SK-N-SH (cell line): ENCODE measurements around the gene MRRF. TPM values are rescaled to one million over a fixed set of nuclear protein-coding genes. Genes with fewer than 3 reads are reported as not detected.

ENCODE experiments used
- CTCF ChIA-PET: fragments of 300-600, 350-600 bp; formaldehyde crosslinking; extraction: SDS; loops from one replicate; lab custom pipeline; 2021; lab: Yijun Ruan, JAX
- POLR2A ChIA-PET: fragments of 350-600 bp; sonication (Branson Sonifier 250); formaldehyde crosslinking; extraction: SDS; loops from one replicate; lab custom pipeline; 2020; ENCODE audit warnings: antibody characterized with exemption, inconsistent platforms; lab: Yijun Ruan, JAX
- DNase-seq: peaks from one replicate; pipeline ENCODE4 v3.0.0; 2012
- H2AFZ ChIP-seq: fragments of 200-600 bp; sonication (generic); 2 replicates; pipeline ENCODE4 v1.8.1; 2016; ENCODE audit warnings: antibody characterized with exemption, mild to moderate bottlenecking, low read depth
- H3F3A ChIP-seq: fragments of 200-600 bp; sonication (generic); replicated peaks from 2 replicates; pipeline ENCODE3; 2016; ENCODE audit warnings: antibody characterized with exemption, mild to moderate bottlenecking; ENCODE audit not compliant: insufficient read depth
- H3K27ac ChIP-seq, 2 experiments: fragments of 200-500 bp in 1 of 2; fragments of 200-600 bp in 1 of 2; sonication (Bioruptor generic) in 1 of 2; sonication (generic), shearing (Covaris generic) in 1 of 2; 2 replicates each; pipeline versions ENCODE4 v1.5.1 to v1.6.1; 2014 to 2016; ENCODE audit warnings: low read depth in 2 of 2, inconsistent platforms in 1 of 2, low read length in 1 of 2, mild to moderate bottlenecking in 1 of 2, mixed read lengths in 1 of 2
- H3K27me3 ChIP-seq: fragments of 200-600 bp; sonication (generic), shearing (Covaris generic); 2 replicates; pipeline ENCODE4 v1.6.1; 2016; ENCODE audit warnings: mixed run types; ENCODE audit not compliant: insufficient read depth
- H3K36me3 ChIP-seq, 2 experiments: fragments of 200-500 bp in 1 of 2; fragments of 200-600 bp in 1 of 2; sonication (Bioruptor generic) in 1 of 2; sonication (generic) in 1 of 2; replicated peaks in 1 of 2; 2 replicates each; pipeline versions ENCODE3 to v1.5.1; 2014 to 2016; ENCODE audit warnings: low read length in 1 of 2, mild to moderate bottlenecking in 1 of 2; ENCODE audit not compliant: insufficient read depth in 2 of 2, control insufficient read depth in 1 of 2
- H3K4me1 ChIP-seq, 2 experiments: fragments of 200-500 bp in 1 of 2; fragments of 200-600 bp in 1 of 2; sonication (Bioruptor generic) in 1 of 2; sonication (generic), shearing (Covaris generic) in 1 of 2; 2 replicates each; pipeline versions ENCODE4 v1.5.1 to v1.6.1; 2014 to 2016; ENCODE audit warnings: low read depth in 1 of 2, low read length in 1 of 2, mixed run types in 1 of 2; ENCODE audit not compliant: insufficient read depth in 2 of 2, control insufficient read depth in 1 of 2
- H3K4me2 ChIP-seq: fragments of 200-600 bp; sonication (generic), shearing (Covaris generic); 2 replicates; pipeline ENCODE4 v1.6.1; 2017; ENCODE audit warnings: mixed run types
- H3K4me3 ChIP-seq, 2 experiments: fragments of 200-500 bp in 1 of 2; fragments of 200-600 bp in 1 of 2; sonication (Bioruptor generic) in 1 of 2; sonication (generic), shearing (Covaris generic) in 1 of 2; 2 replicates each; pipeline versions ENCODE4 v1.5.1 to v1.8.1; 2014 to 2016; ENCODE audit warnings: low read depth in 2 of 2, inconsistent platforms in 1 of 2, low read length in 1 of 2, mild to moderate bottlenecking in 1 of 2, mixed read lengths in 1 of 2, moderate library complexity in 1 of 2
- H3K79me2 ChIP-seq: fragments of 200-600 bp; sonication (generic); 2 replicates; pipeline ENCODE4 v1.8.1; 2017; ENCODE audit warnings: mild to moderate bottlenecking; ENCODE audit not compliant: insufficient read depth
- H3K9ac ChIP-seq: fragments of 200-600 bp; sonication (generic); 2 replicates; pipeline ENCODE4 v1.6.1; 2017; ENCODE audit warnings: mixed run types
- H3K9me2 ChIP-seq: fragments of 200-600 bp; sonication (generic); 2 replicates; pipeline ENCODE4 v1.6.1; 2017; ENCODE audit warnings: mixed run types
- H3K9me3 ChIP-seq: fragments of 200-600 bp; sonication (generic); 2 replicates; pipeline ENCODE4 v1.6.1; 2017; ENCODE audit warnings: mixed run types, mild to moderate bottlenecking, moderate library complexity
- H4K20me1 ChIP-seq: fragments of 200-600 bp; sonication (generic); 2 replicates; pipeline ENCODE4 v1.6.1; 2017; ENCODE audit warnings: mild to moderate bottlenecking, mixed run types; ENCODE audit not compliant: insufficient read depth
- MEF2A ChIP-seq: IDR thresholded peaks from 2 replicates; pipeline ENCODE4 v1.4.0; 2012; ENCODE audit warnings: low read depth, borderline replicate concordance
- MXI1 ChIP-seq: IDR thresholded peaks from 2 replicates; pipeline ENCODE4 v1.6.1; 2012; ENCODE audit warnings: mild to moderate bottlenecking, low read depth, low read length, improper control_type of control experiment
- NFIC ChIP-seq: IDR thresholded peaks from 2 replicates; pipeline ENCODE4 v1.4.0; 2012; ENCODE audit warnings: borderline replicate concordance
- NRF1 ChIP-seq: IDR thresholded peaks from 2 replicates; pipeline ENCODE4 v1.6.1; 2012; ENCODE audit warnings: low read depth, mild to moderate bottlenecking, low read length
- POLR2AphosphoS5 ChIP-seq: IDR thresholded peaks from 2 replicates; pipeline ENCODE4 v1.6.1; 2012; ENCODE audit warnings: low read depth, low read length
- RAD21 ChIP-seq: IDR thresholded peaks from 2 replicates; pipeline ENCODE4 v1.6.1; 2012; ENCODE audit warnings: mild to moderate bottlenecking, low read length
- RFX5 ChIP-seq: IDR thresholded peaks from 2 replicates; pipeline ENCODE4 v1.6.1; 2012; ENCODE audit warnings: mild to moderate bottlenecking, improper control_type of control experiment, low read length
- RXRA ChIP-seq: IDR thresholded peaks from 2 replicates; pipeline ENCODE4 v1.4.0; 2012; ENCODE audit warnings: low read depth, mild to moderate bottlenecking, borderline replicate concordance
- SIN3A ChIP-seq: IDR thresholded peaks from 2 replicates; pipeline ENCODE4 v1.6.1; 2012; ENCODE audit warnings: low read depth, mild to moderate bottlenecking, low read length, moderate library complexity, borderline replicate concordance
- SMC3 ChIP-seq: IDR thresholded peaks from 2 replicates; pipeline ENCODE4 v1.6.1; 2012; ENCODE audit warnings: low read depth, low read length, improper control_type of control experiment
- YY1 ChIP-seq: IDR thresholded peaks from 2 replicates; pipeline ENCODE4 v1.4.0; 2012; ENCODE audit warnings: low read depth, mild to moderate bottlenecking
- WGBS: methylation state at CpG from one replicate; pipeline ENCODE4 v1.1.6; 2017; ENCODE audit warnings: low lambda C conversion rate; 5-methylcytosine and 5-hydroxymethylcytosine counted together
- polyA plus RNA-seq, 3 experiments: library from polyadenylated mRNA; depleted of rRNA; stranded (reverse); fragments of >200 nt; gene quantifications; 2 replicates each; pipeline ENCODE4 v1.2.3, GENCODE V29; 2012
- TF ChIP-seq, protein P1 (sequence below): fragments of 200-600 bp; sonication (generic); IDR thresholded peaks from 2 replicates; pipeline ENCODE4 v1.6.1; 2017; ENCODE audit warnings: antibody characterized with exemption, mild to moderate bottlenecking, moderate library complexity
- TF ChIP-seq, protein P2 (sequence below): IDR thresholded peaks from 2 replicates; pipeline ENCODE4; 2012
- TF ChIP-seq, protein P3 (sequence below): IDR thresholded peaks from 2 replicates; pipeline ENCODE4 v1.4.0; 2012; ENCODE audit warnings: low read depth, borderline replicate concordance

The MRRF gene
- polyA plus RNA-seq, 1 of the 3 experiments (the other 2 are of a cell fraction): 35.1 TPM

DNA sequence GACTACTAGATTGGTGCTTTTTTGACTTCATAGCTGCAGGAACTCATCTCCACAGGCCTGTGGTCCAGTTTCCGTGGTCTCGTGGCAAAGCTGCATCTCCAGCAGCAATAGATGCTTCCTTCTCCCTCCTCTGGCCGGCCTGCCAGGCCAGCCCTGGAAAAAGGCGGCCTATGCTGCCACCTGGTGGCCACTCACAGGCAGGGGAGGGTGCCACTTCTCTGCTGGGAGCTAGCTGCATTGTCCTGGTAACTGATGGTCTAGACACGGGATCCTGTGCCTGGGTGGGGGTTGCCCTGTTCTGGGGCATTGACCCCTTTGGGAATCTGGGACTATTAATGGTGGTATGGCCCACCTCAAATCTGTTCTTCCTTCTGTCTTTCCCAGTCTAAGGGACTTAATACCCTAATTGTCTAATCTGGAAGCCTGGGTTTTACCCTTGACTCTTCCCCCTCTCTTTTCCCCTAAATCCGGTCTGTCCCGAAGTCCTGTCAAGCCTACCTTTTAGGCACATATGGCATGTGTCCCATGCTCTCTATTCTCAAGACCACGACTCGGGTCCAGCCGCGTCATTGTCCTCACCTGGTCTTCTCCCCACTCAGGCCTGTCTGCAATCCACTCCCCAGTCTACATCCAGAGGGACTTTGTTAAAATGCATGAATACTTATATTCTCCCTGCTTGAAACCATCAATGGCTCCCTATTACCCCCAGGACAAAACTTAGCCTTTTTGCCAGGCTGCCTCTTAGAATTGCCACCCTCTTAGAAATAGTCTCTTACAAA is 86.1 kb downstream of the MRRF start:
- ChIA-PET POLR2A (interaction anchor here (1.3 kb wide), 1 partner anchor 226 kb away, joined by 8 read pairs; no protein-coding TSS in a partner anchor), CTCF (interaction anchor here (0.6 to 21.3 kb wide), 71 partner anchors 8 to 998 kb away, joined by 3 to 528 read pairs (median 5); partner anchors contain the start of genes MORN5, MRRF, NDUFA8 and RBM18)
- H3K4me2 ChIP-seq: no peak overlapping the region
- no peaks in the 10 kb centered on the region for H4K20me1 ChIP-seq
- H3K9ac ChIP-seq: no peak overlapping the region
- no peaks in the 10 kb centered on the region for H3K9me2 ChIP-seq
- no peaks in the 10 kb centered on the region for H3K9me3 ChIP-seq
- H3K79me2 ChIP-seq: no peaks in the 10 kb centered on the region
- H3K27me3 ChIP-seq: no peaks in the 10 kb centered on the region
- no peaks in the 10 kb centered on the region for H3K36me3 ChIP-seq
- DNase-seq: peak; percentile 89
- TF ChIP-seq RAD21 (peak; percentile 99), SMC3 (peak; percentile 100), NFIC (no peak)
- TF ChIP-seq, protein P1, sequence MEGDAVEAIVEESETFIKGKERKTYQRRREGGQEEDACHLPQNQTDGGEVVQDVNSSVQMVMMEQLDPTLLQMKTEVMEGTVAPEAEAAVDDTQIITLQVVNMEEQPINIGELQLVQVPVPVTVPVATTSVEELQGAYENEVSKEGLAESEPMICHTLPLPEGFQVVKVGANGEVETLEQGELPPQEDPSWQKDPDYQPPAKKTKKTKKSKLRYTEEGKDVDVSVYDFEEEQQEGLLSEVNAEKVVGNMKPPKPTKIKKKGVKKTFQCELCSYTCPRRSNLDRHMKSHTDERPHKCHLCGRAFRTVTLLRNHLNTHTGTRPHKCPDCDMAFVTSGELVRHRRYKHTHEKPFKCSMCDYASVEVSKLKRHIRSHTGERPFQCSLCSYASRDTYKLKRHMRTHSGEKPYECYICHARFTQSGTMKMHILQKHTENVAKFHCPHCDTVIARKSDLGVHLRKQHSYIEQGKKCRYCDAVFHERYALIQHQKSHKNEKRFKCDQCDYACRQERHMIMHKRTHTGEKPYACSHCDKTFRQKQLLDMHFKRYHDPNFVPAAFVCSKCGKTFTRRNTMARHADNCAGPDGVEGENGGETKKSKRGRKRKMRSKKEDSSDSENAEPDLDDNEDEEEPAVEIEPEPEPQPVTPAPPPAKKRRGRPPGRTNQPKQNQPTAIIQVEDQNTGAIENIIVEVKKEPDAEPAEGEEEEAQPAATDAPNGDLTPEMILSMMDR: peak; percentile 91
- no peak overlapping the region for H3K27ac ChIP-seq
- H3F3A ChIP-seq: no peaks in the 10 kb centered on the region
- peak overlapping the region in 1 of 2 experiments; percentile 31; a peak in 1 of 4 replicates for H3K4me3 ChIP-seq
- peaks cover 0 to 6% of the 10 kb centered on the region in 2 experiments; a peak in 1 of 4 replicates for H3K4me1 ChIP-seq
- no peak overlapping the region for H2AFZ ChIP-seq
- 49% methylated on average over 7 of the region's 11 CpGs for WGBS

DNA sequence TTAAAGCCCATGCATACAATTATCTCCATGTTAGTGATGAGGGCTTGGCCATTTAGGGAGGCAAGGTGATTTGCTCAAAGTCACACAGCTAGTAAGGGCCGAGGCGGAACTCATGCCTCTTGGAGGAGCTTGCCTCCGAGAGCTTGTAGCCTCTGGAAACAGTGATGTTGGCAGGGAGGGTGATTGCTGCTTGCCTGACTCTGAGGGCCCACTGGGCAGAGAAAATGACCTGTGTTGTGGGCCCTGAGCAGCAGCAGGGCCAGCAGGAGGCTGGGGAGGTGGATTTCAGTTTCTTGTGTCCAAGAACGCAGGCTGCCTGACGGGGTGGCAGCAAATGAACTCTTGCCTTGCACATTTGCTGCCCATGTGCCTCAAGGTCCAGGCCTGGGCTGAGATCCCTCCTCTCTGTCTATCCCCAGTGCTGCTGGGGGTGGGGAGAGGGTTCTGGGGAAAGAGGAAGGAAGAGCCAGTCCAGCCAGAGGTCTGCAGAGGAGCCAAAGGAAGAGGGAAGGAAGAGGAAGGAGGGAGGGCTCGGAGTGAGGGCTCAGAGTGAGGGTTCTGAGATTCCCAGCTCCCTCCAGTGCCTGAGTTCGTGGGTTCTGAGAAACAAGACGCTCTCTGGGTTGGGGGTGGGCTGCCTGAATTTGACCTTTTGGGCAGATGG is 90.0 kb downstream of the MRRF start:
- no peak for TF ChIP-seq POLR2AphosphoS5
- no peak for TF ChIP-seq RXRA
- no peak for TF ChIP-seq MXI1
- TF ChIP-seq NFIC: no peak
- TF ChIP-seq MEF2A: no peak
- TF ChIP-seq, protein P2, sequence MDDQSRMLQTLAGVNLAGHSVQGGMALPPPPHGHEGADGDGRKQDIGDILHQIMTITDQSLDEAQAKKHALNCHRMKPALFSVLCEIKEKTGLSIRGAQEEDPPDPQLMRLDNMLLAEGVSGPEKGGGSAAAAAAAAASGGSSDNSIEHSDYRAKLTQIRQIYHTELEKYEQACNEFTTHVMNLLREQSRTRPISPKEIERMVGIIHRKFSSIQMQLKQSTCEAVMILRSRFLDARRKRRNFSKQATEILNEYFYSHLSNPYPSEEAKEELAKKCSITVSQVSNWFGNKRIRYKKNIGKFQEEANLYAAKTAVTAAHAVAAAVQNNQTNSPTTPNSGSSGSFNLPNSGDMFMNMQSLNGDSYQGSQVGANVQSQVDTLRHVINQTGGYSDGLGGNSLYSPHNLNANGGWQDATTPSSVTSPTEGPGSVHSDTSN: no peak
- TF ChIP-seq SMC3: no peak
- TF ChIP-seq YY1: no peak
- TF ChIP-seq RFX5: no peak
- no peak for TF ChIP-seq NRF1
- no peak for TF ChIP-seq RAD21
- TF ChIP-seq, protein P3, sequence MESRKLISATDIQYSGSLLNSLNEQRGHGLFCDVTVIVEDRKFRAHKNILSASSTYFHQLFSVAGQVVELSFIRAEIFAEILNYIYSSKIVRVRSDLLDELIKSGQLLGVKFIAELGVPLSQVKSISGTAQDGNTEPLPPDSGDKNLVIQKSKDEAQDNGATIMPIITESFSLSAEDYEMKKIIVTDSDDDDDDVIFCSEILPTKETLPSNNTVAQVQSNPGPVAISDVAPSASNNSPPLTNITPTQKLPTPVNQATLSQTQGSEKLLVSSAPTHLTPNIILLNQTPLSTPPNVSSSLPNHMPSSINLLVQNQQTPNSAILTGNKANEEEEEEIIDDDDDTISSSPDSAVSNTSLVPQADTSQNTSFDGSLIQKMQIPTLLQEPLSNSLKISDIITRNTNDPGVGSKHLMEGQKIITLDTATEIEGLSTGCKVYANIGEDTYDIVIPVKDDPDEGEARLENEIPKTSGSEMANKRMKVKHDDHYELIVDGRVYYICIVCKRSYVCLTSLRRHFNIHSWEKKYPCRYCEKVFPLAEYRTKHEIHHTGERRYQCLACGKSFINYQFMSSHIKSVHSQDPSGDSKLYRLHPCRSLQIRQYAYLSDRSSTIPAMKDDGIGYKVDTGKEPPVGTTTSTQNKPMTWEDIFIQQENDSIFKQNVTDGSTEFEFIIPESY: no peak
- TF ChIP-seq SIN3A: no peak
- POLR2A ChIA-PET: no interaction called here
- Histone ChIP-seq H3F3A (no peaks in the 10 kb centered on the region), H3K27ac (no peak overlapping the region), H3K4me1 (no peaks in the 10 kb centered on the region), H2AFZ (no peak overlapping the region), H3K79me2 (no peaks in the 10 kb centered on the region), H3K9me2 (no peaks in the 10 kb centered on the region), H3K9ac (no peak overlapping the region), H3K27me3 (no peaks in the 10 kb centered on the region), H3K36me3 (no peaks in the 10 kb centered on the region), H3K9me3 (no peaks in the 10 kb centered on the region), H4K20me1 (no peaks in the 10 kb centered on the region), H3K4me2 (no peak overlapping the region), H3K4me3 (no peak overlapping the region)
- DNase-seq: no peak
- CTCF ChIA-PET: interaction anchor here (1.1 to 21.3 kb wide), 6 partner anchors 110 to 261 kb away, joined by 3 to 528 read pairs (median 6); no protein-coding TSS in a partner anchor
- WGBS: 93% methylated on average over 7 of the region's 8 CpGs
